Measurements from ENCODE around the gene CHD5. TPM values are rescaled to one million over a fixed set of nuclear protein-coding genes. Genes with fewer than 3 reads are reported as not detected.

The CHD5 gene
- total RNA-seq, 1 donor from 2014 or later, result 4.5 TPM

- intact Hi-C loops (cut with micrococcal nuclease), result loop anchor here (1.0 to 10.0 kb wide), 2 partner anchors 29 to 409 kb away; partner anchors contain the start of genes ICMT and PHF13
Measured at GRCh38 chr1:6205849-6206519, 25.9 kb upstream of the CHD5 start, which contains the start of gene RNF207. TSS of gene RNF207 (plus strand) at chr1:6206119. CDS start at chr1:6206536, 417 bp downstream.

GRCh38 chr1:6202256-6202655 is 22.1 kb upstream of the CHD5 start:
- intact Hi-C loops (cut with micrococcal nuclease), result loop anchor here (10.0 kb wide), 1 partner anchor 413 kb away; the partner anchor contains the start of gene PHF13

- intact Hi-C loops (cut with micrococcal nuclease), result loop anchor here (10.0 kb wide), 1 partner anchor 415 kb away; the partner anchor contains the start of gene PHF13
Measured at GRCh38 chr1:6200188-6200809, 20.2 kb upstream of the CHD5 start.

- intact Hi-C loops (cut with micrococcal nuclease), result loop anchor here (1.0 to 10.0 kb wide), 5 partner anchors 36 to 415 kb away; partner anchors contain the start of genes ICMT, NPHP4 and PHF13
Measured at GRCh38 chr1:6199298-6200187, 19.4 kb upstream of the CHD5 start, which contains the start of gene RPL22. TSS of gene RPL22 (minus strand) at chr1:6199595. CDS start at chr1:6199573, 22 bp downstream.

- intact Hi-C loops (cut with micrococcal nuclease), result loop anchor here (1.0 to 2.0 kb wide), 4 partner anchors 37 to 206 kb away; partner anchors contain the start of genes ICMT and NPHP4
Measured at GRCh38 chr1:6198646-6199297, 18.7 kb upstream of the CHD5 start.

GRCh38 chr1:6197746-6198427 is 17.8 kb upstream of the CHD5 start:
- intact Hi-C loops (cut with micrococcal nuclease), result loop anchor here (2.0 kb wide), 3 partner anchors 161 to 205 kb away; partner anchors contain the start of gene NPHP4

GRCh38 chr1:6191968-6192367 is 11.8 kb upstream of the CHD5 start:
- intact Hi-C loops (cut with micrococcal nuclease), result no loop called here

- intact Hi-C loops (cut with micrococcal nuclease), result no loop called here
Measured at GRCh38 chr1:6188466-6188865, 8.3 kb upstream of the CHD5 start.

- intact Hi-C loops (cut with micrococcal nuclease), result no loop called here
Measured at GRCh38 chr1:6185635-6186382, 5.7 kb upstream of the CHD5 start.

GRCh38 chr1:6185151-6185550 is 5.0 kb upstream of the CHD5 start:
- intact Hi-C loops (cut with micrococcal nuclease), result no loop called here

GRCh38 chr1:6184083-6184783 is 4.1 kb upstream of the CHD5 start:
- intact Hi-C loops (cut with micrococcal nuclease), result no loop called here

GRCh38 chr1:6183520-6183989 is 3.4 kb upstream of the CHD5 start:
- intact Hi-C loops (cut with micrococcal nuclease), result no loop called here

GRCh38 chr1:6181347-6181770 is 1.2 kb upstream of the CHD5 start:
- intact Hi-C loops (cut with micrococcal nuclease), result no loop called here

GRCh38 chr1:6180707-6181311 is 688 bp upstream of the CHD5 start:
- intact Hi-C loops (cut with micrococcal nuclease), result no loop called here

GRCh38 chr1:6179564-6180175 is 451 bp downstream of the CHD5 start:
- intact Hi-C loops (cut with micrococcal nuclease), result no loop called here

- intact Hi-C loops (cut with micrococcal nuclease), result no loop called here
Measured at GRCh38 chr1:6178751-6179563, 1.2 kb downstream of the CHD5 start.
